Measurements from ENCODE around the gene MRPL46. TPM values are rescaled to one million over a fixed set of nuclear protein-coding genes. Genes with fewer than 3 reads are reported as not detected.

Gene MRPL46
- total and polyA plus RNA-seq, 9 of the 15 experiments (the other 6 are each of a cell fraction or from before 2014, with no cell fraction given) = 41.2 to 72.2 (median 49.8) TPM

DNA sequence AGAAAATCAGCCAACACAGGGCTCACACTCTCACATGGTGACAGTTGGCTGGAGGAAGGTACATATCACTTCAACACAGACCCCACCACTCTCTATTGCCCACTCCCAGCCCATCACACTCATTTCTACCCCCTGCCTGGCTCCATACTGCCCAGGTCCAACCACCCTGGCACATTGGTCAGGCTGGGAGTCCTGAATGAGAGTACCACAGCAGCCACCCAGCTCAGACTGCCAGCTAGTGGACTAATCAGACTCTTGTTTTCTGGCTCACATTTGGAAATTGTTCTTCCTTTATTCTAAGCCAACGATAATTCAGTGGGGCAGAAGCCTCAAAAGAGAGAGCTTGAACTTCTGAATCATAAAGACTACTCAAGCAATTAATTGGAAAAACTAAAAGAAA lies 20.0 kb downstream of the MRPL46 start:
- POLR2A ChIA-PET = no interaction called here
- TF ChIP-seq, protein P1, sequence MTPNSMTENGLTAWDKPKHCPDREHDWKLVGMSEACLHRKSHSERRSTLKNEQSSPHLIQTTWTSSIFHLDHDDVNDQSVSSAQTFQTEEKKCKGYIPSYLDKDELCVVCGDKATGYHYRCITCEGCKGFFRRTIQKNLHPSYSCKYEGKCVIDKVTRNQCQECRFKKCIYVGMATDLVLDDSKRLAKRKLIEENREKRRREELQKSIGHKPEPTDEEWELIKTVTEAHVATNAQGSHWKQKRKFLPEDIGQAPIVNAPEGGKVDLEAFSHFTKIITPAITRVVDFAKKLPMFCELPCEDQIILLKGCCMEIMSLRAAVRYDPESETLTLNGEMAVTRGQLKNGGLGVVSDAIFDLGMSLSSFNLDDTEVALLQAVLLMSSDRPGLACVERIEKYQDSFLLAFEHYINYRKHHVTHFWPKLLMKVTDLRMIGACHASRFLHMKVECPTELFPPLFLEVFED (CRISPR knock-in tag; conservative IDR thresholded peaks at IDR 0.05) = no peak
- TF ChIP-seq, protein P2, sequence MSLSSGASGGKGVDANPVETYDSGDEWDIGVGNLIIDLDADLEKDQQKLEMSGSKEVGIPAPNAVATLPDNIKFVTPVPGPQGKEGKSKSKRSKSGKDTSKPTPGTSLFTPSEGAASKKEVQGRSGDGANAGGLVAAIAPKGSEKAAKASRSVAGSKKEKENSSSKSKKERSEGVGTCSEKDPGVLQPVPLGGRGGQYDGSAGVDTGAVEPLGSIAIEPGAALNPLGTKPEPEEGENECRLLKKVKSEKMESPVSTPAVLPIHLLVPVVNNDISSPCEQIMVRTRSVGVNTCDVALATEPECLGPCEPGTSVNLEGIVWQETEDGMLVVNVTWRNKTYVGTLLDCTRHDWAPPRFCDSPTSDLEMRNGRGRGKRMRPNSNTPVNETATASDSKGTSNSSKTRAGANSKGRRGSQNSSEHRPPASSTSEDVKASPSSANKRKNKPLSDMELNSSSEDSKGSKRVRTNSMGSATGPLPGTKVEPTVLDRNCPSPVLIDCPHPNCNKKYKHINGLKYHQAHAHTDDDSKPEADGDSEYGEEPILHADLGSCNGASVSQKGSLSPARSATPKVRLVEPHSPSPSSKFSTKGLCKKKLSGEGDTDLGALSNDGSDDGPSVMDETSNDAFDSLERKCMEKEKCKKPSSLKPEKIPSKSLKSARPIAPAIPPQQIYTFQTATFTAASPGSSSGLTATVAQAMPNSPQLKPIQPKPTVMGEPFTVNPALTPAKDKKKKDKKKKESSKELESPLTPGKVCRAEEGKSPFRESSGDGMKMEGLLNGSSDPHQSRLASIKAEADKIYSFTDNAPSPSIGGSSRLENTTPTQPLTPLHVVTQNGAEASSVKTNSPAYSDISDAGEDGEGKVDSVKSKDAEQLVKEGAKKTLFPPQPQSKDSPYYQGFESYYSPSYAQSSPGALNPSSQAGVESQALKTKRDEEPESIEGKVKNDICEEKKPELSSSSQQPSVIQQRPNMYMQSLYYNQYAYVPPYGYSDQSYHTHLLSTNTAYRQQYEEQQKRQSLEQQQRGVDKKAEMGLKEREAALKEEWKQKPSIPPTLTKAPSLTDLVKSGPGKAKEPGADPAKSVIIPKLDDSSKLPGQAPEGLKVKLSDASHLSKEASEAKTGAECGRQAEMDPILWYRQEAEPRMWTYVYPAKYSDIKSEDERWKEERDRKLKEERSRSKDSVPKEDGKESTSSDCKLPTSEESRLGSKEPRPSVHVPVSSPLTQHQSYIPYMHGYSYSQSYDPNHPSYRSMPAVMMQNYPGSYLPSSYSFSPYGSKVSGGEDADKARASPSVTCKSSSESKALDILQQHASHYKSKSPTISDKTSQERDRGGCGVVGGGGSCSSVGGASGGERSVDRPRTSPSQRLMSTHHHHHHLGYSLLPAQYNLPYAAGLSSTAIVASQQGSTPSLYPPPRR (CRISPR knock-in tag; IDR thresholded peaks at IDR 0.05; ENCODE audit: borderline replicate concordance) = no peak
- TF ChIP-seq MAFF (IDR thresholded peaks at IDR 0.05; ENCODE audit: low read length) (no peak), TAF15 (IDR thresholded peaks at IDR 0.05; ENCODE audit: low read depth, low read length) (no peak), EZH2 (IDR thresholded peaks at IDR 0.05; ENCODE audit: borderline replicate concordance, low read depth, low read length) (no peak), PCBP2 (IDR thresholded peaks at IDR 0.05; ENCODE audit: low read depth, low read length, poor library complexity, severe bottlenecking) (no peak), SRSF3 (IDR thresholded peaks at IDR 0.05; ENCODE audit: insufficient read depth, low read length) (no peak), KAT8 (IDR thresholded peaks at IDR 0.05; ENCODE audit: low read depth) (no peak), MCM7 (IDR thresholded peaks at IDR 0.05) (no peak), MAFK (IDR thresholded peaks at IDR 0.05; ENCODE audit: low read length) (no peak)
- TF ChIP-seq, protein P3, sequence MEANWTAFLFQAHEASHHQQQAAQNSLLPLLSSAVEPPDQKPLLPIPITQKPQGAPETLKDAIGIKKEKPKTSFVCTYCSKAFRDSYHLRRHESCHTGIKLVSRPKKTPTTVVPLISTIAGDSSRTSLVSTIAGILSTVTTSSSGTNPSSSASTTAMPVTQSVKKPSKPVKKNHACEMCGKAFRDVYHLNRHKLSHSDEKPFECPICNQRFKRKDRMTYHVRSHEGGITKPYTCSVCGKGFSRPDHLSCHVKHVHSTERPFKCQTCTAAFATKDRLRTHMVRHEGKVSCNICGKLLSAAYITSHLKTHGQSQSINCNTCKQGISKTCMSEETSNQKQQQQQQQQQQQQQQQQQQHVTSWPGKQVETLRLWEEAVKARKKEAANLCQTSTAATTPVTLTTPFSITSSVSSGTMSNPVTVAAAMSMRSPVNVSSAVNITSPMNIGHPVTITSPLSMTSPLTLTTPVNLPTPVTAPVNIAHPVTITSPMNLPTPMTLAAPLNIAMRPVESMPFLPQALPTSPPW (CRISPR knock-in tag; IDR thresholded peaks at IDR 0.05) = no peak
- TF ChIP-seq, protein P4, sequence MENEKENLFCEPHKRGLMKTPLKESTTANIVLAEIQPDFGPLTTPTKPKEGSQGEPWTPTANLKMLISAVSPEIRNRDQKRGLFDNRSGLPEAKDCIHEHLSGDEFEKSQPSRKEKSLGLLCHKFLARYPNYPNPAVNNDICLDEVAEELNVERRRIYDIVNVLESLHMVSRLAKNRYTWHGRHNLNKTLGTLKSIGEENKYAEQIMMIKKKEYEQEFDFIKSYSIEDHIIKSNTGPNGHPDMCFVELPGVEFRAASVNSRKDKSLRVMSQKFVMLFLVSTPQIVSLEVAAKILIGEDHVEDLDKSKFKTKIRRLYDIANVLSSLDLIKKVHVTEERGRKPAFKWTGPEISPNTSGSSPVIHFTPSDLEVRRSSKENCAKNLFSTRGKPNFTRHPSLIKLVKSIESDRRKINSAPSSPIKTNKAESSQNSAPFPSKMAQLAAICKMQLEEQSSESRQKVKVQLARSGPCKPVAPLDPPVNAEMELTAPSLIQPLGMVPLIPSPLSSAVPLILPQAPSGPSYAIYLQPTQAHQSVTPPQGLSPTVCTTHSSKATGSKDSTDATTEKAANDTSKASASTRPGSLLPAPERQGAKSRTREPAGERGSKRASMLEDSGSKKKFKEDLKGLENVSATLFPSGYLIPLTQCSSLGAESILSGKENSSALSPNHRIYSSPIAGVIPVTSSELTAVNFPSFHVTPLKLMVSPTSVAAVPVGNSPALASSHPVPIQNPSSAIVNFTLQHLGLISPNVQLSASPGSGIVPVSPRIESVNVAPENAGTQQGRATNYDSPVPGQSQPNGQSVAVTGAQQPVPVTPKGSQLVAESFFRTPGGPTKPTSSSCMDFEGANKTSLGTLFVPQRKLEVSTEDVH (IDR thresholded peaks at IDR 0.05; ENCODE audit: low read depth, partially characterized antibody) = no peak

More for the DNA sequence above, 20.0 kb downstream of the MRPL46 start:
- no peak for FAIRE-seq
- intact Hi-C loops (cut with micrococcal nuclease) (no loop called here), in situ Hi-C loops (cut with MboI) (no loop called here)
- H3K27me3 ChIP-seq (ENCODE audit: control insufficient read depth in 2 of 2, insufficient read depth in 2 of 2, low read length in 2 of 2) = peaks cover 4 to 6% of the 10 kb centered on the region in 2 experiments; a peak in 2 of 5 replicates
- no peak for ATAC-seq
- H3K36me3 ChIP-seq (ENCODE audit: control insufficient read depth, insufficient read depth, low read length) = no peaks in the 10 kb centered on the region
- DNase-seq (ENCODE audit: extremely low read depth in 1 of 4, low spot score in 3 of 4) = no peak
- no peaks in the 10 kb centered on the region for H3K79me2 ChIP-seq (ENCODE audit: control insufficient read depth, insufficient read depth, low read length)
- WGBS (ENCODE audit: insufficient coverage, low coverage, missing lambda C conversion rate) = 0% methylated on average over 1 of the region's 1 CpG
- no peak overlapping the region for H3K4me3 ChIP-seq
- CTCF ChIA-PET (ENCODE audit: low intra/inter-chr PET ratio) = no interaction called here
- no peak overlapping the region for H3K4me2 ChIP-seq (ENCODE audit: insufficient read depth, low read length)
- H3K4me1 ChIP-seq (replicated peaks in 1 of 2; ENCODE audit: control insufficient read depth in 2 of 2, insufficient read depth in 2 of 2, low read length in 2 of 2) = no peaks in the 10 kb centered on the region
- H3K27ac ChIP-seq (ENCODE audit: extremely low read depth, low read depth, low read length) = no peak overlapping the region
- no peak overlapping the region for H2AFZ ChIP-seq (ENCODE audit: low read depth, low read length)
- no peaks in the 10 kb centered on the region for H4K20me1 ChIP-seq (replicated peaks; ENCODE audit: control insufficient read depth, insufficient read depth, low read length)
- no peaks in the 10 kb centered on the region for H3K9me1 ChIP-seq (ENCODE audit: control insufficient read depth, insufficient read depth, low read length)
- H3K9me3 ChIP-seq (replicated peaks; ENCODE audit: control insufficient read depth, insufficient read depth, low read depth, low read length) = no peaks in the 10 kb centered on the region
- no TSS peak for BruUV-seq (replicated peaks)
- H3K9ac ChIP-seq (ENCODE audit: insufficient read depth in 1 of 2, low read depth in 2 of 2, low read length in 2 of 2) = no peak overlapping the region

Data from K562 (cell line).